Measurements from ENCODE around the gene ARR3.
A peak's percentile ranks its signal among the peaks of the same experiment; 100 is the strongest.
"Not testable (repeated sequence)": the region's sequence is repeated elsewhere in the genome, so short reads cannot be mapped to it uniquely, and the experiment has no call there.

The ARR3 gene

DNA sequence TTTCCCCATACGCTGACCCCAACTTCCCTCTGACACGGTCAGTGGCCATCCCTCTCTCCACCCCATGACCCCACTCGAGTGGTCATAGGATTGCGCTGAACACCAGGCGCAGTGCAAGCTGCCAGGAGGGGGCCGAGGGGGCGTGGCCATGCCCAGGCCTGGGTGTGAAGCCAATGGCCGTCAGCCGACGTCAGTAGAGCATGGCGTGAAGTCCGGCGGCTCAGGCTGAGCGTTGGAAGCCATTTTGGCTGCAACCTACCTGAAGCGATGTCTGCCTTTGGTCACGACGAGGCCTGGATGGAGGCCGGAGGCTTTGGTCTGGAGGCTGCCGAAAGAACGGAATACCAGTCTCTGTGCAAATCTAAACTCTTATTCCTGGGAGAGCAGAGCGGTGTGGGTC is 13.8 kb downstream of the ARR3 start, which contains the start of gene RAB41:
RAB41 (plus strand) TSS at position 222 of the 400 bp plus-strand sequence; CDS start at position 268, 46 bp downstream.
- no peak for DNase-seq

DNA sequence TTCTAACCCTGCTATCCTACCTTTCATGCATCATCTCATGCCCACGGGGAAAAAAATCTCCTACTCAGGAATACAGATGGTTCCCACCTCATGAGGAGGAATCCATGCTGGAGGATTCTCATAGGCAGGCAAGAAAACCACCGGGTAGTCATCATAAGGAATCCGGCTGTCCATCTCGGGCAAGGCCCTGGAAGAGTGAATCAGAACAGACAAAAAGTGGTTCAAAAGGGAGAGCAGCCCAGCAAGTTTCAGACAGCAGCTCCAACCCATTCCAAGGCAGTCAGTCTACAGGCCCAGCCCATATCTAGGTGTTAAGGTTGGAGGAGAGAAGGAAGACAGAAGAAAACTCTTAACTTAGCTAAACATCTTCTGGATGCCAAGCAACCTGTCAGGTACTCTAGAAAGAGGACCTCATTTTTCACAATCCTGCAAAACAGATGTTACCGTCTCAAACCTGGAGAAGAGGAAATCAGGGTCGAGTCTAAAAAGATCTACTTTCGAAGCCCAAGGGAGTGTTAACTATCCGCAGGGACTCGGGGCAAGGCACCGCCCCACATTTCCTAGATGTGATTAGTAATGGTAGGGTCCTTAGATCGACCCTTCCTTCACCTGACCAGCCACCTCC is 21.1 kb downstream of the ARR3 start:
- DNase-seq: no peak

DNA sequence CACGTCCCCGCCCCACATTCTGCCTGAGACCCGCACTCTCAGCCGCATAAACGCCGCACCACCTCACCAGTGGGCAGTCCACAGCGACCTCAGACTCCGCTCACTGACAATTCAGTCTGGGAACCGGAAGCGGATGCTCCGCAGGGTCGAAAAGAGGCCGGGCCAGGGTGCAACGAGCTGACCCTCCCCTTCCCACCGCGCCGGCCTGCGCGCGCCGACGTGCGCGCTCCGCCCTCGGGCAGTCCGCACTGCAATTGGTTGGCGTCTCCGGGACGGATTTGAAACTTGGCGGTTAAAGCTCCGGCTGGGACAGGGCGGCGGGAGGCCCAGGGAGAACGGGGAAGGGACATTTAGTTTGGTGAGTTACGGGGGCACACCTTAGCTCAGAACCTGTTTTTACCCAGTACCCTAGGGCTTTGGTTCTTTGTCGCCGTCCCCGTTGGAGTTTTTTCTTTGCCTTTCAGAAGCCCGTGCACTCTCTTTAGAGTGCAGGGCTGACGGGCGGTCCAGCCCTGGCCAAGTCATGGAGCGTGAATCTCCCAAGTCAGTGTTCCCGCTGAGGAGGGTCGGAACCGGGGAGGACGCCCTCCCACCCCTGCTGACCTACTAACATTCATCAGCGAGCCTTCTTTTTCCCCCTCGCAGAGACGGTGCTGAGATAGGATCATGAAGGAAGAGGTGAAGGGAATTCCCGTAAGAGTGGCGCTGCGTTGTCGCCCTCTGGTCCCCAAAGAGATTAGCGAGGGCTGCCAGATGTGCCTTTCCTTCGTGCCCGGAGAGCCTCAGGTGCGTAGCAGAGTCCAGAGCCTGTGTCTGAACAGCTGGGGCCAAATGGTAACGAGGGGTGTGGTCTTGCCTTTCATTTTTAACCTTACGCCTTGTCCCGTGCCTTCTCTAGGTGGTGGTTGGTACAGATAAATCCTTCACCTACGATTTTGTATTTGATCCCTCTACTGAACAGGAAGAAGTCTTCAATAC is 21.9 kb downstream of the ARR3 start, which contains the start of the genes KIF4A and PDZD11:
KIF4A (plus strand) TSS at position 312 of the 978 bp plus-strand sequence; CDS start at position 667, 355 bp downstream.
PDZD11 (minus strand) TSS at position 135 of the 978 bp plus-strand sequence. CDS start 586 bp downstream, outside the sequence.
- peak; percentile 56 for DNase-seq

DNA sequence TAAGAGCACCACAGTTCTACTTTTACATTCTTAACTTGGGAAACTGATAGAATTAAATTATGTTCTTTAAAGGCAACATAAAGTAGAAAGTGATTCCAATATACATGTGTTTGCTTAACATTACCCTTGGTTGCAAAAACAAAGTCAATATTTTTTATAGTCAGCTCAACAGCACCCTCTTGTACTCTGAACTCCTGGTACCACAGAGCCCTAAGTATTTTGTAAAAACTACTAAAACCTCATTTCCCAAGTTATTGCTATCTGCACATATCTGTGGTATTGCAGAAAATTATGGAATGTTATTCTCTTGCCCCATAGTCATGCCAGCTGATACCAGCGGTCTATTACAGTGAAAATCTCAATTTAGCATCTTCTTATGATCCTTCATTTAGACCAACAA is 24.7 kb downstream of the ARR3 start:
- DNase-seq: no peak

DNA sequence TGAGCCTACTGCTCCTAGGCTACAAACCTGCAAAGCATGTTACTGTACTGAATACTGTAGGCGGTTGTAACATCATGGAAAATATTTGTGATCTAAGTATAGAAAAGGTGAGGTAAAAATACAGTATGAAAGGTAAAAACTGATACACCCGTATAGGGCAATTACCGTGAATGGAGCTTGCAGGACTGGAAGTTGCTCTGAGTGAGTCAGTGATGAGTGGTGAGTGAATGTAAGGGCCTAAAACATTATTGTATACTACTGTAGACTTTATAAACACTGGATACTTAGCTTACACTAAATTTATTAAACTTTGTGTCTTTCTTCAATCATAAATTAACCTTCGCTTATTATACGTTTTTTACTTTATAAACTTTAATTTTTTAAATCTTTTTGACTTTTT is 25.5 kb downstream of the ARR3 start:
- no peak for DNase-seq

DNA sequence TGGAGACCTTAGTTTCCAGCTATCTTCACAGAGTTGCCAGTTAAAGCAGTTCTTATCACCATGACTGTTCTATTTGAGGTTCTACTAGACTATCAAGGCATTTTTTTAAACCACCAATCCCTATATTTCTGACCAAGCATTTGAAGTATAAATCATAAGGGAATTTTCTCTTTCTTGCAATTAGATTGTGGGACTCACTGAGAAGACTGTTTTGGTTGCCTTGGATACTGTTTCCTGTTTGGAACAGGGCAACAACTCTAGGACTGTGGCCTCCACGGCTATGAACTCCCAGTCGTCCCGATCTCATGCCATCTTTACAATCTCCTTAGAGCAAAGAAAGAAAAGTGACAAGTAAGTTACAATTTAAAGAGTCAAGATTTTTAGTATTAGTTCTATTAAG is 33.6 kb downstream of the ARR3 start:
- no peak for DNase-seq

DNA sequence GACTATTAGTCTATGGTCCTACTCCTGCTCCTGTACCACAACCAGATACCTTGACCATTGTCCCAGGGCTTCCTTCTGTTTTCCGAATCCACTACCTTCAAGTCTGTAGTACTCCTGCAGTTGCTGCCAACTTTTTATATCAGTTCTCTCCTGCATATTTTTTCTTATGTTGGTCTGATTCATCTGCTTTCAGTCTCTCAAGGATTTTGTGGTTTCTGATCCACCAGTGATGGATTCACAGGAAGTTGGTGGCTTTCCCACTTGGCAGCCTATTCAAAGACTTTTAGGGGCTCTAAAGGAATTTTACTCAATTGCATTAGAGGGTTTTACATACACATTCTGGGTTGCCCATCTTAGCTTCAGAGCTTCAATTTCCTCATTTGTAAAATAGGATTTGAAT is 45.4 kb downstream of the ARR3 start:
- DNase-seq: no peak

DNA sequence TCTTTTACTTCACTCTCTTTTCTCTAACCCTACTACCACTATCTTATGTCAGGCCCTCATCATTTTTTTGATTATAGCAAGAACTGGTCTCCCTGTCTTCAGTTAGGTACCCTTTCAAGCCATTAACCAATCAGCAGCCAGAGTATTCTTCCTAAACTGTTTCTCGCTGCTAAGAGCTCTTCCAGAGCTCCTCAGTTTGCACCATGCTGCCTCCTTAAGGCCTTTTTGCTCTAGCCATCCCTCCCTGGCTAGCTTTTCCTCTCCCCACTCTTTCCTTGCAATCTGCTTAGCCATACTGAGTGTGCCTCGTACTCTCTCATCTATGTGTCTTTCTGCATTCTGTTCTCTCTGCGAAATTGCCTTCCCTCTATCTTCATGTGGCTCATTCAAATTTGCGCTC is 54.6 kb downstream of the ARR3 start:
- DNase-seq: no peak

DNA sequence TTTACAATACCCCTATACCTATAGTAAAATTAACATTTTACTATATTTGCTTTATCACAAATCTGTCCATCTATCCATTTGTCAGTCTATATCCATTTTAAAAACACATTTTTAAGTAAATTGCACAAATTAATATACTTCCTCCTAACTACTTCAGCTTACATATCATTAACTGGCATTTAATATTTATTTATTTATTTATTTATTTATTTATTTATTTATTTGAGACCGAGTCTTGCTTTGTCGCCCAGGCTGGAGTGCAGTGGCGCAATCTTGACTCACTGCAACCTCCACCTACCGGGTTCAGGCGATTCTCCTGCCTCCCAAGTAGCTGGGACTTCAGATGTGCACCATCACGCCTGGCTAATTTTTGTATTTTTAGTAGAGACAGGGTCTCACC is 55.5 kb downstream of the ARR3 start:
- DNase-seq: not testable (repeated sequence)

DNA sequence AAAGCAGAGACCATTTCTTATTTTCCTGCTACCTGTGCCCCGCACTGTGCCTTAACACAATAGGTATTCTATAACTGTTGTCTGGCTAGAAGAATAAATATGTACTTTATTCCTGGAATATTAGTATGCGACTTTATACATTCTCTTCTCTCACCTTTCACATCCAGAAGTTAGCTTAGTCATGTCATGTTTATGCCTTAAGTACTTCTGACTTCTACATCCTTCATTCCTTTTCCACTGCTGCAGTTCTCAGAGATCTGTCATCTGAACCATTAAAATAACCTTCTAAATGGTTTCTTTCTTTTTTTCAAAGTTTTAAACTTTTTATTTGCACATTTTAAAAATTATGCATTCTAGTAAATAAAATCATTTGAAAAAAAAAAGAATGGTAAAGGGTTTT is 56.2 kb downstream of the ARR3 start:
- no peak for DNase-seq

DNA sequence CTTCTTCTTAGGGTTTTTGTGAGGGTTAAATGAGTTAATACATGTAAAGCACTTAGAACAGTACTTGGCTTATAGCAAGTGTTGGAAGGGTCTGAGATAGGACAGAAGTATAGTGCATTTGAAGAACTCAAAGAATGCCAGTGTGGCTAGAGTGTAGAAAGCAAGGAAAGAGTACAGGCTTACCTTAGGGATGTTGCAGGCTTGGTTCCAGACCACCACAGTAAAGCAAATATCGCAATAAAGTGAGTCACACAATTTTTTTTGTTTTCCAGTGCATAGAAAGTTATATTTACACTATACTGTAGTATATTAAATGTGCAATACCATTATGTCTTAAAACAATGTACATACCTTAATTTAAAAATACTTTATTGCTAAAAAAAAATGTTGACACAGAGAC is 63.0 kb downstream of the ARR3 start:
- DNase-seq: no peak
